Pons (tissue), 1 donor: ENCODE results near the gene LARP4.
"Not testable (repeated sequence)": the region's sequence is repeated elsewhere in the genome, so short reads cannot be mapped to it uniquely, and the experiment has no call there.

Experiments
- DNase-seq: peaks from one replicate; pipeline ENCODE4 v3.0.0-alpha.2; 2016; ENCODE audit warnings: low spot score

LARP4 gene

GRCh38 chr12:50401500-50402081, 906 bp downstream of the LARP4 start:
- DNase-seq, result peak; percentile 69

GRCh38 chr12:50402264-50403000, 1.7 kb downstream of the LARP4 start:
- peak; percentile 18 for DNase-seq

DNA sequence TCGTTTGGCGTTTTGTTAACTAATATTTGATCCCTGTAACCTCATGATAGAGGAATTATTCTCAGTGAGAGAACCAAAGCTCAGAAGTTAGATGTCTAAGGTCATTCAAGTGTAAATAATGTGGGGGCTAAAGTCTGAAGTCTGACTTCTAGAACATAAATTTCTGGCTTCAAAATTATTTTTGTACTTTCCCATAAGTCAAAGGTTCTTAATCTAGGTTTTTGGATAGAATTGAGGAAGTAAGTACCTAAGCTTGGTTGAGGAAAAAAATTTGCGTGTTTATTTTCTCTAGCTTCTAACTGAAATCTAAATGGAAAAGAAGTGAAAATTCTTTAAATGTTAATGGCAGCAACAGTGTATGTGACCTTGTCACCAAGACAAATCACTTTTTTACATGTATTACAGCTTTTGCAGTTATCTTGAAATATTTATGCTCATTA, 2.3 kb downstream of the LARP4 start:
- no peak for DNase-seq

- no peak for DNase-seq
These were observed 3.6 kb downstream of the LARP4 start for GRCh38 chr12:50404307-50404706.

DNA sequence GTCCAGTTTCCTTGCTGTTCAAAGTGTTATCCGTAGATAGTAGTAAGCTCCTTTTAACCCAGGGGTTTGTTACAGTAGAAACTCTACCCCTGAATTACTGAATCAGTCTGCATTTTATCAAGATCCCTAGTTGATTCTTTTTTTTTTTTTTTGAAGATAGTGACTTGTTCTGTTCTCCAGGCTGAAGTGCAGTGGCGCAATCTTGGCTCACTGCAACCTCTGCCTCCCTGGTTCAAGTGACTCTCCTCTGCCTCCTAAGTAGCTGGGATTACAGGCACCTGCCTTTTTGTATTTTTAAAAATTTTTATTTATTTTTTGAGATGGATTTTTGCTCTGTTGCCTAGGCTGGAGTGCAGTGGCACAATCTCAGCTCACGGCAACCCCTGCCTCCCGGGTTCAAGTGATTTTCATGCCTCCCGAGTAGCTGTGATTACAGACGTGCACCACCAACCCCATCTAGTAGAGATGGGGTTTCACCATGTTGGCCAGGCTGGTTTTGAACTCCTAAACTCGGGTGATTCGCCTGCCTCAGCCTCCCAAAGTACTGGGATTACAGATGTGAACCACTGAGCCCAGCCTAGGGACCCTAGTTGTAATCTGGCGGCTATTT, 10.5 kb downstream of the LARP4 start:
- no peak for DNase-seq

- DNase-seq, result no peak
These were observed 15.3 kb downstream of the LARP4 start for GRCh38 chr12:50415899-50416479.

DNA sequence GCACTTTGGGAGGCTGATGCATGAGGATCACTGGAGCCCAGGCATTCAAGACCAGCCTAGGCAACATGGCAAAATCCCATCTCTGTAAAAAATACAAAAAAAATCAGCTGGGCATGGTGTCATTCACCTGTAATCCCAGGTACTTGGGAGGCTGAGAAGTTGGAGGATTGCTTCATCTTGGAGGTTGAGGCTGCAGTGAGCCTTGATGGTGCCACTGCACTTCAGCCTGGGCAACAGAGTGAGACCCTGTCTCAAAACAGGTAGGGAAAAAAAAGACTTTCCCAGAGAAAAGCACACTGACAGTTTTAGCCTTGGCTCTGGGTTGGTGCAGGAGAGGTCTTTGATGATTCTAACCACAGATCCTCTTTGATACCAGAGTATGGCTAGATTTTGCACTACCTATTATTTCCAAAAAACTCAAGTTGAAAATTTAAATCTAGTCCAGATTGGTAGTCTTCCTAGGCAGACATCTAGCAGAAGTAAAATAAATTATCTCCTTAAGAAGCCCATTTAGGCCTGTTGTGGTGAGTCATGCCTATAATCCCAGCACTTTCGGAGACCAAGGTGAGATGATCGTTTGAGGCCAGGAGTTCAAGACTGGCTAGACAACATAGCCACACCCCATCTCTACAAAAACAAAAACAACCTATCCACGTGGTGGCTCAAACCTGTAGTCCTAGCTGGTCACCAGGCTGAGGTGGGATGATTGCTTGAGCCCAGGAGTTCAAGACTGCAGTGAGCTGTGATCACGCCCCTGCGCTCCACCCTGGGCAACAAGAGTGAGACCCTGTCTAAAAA, 18.6 kb downstream of the LARP4 start:
- no peak for DNase-seq

DNA sequence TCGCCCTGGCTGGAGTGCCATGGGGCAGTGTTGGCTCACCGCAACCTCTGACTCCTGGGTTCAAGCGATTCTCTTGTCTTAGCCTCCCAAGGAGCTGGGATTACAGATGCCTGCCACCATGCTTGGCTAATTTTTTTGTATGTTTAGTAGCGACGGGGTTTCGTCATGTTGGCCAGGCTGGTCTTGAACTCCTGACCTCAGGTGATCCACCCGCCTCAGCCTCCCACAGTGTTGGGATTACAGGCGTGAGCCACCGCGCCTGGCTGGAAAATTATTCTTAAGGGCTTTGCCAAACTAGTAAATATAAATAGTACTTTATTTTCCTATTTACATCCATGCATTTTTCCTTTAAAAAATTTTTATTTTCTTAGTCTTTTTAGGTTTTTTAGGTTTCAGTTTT, 22.2 kb downstream of the LARP4 start:
- not testable (repeated sequence) for DNase-seq

GRCh38 chr12:50423342-50423741, 22.7 kb downstream of the LARP4 start:
- not testable (repeated sequence) for DNase-seq

- DNase-seq, result no peak
These were observed 25.0 kb downstream of the LARP4 start for GRCh38 chr12:50425589-50426258.

DNA sequence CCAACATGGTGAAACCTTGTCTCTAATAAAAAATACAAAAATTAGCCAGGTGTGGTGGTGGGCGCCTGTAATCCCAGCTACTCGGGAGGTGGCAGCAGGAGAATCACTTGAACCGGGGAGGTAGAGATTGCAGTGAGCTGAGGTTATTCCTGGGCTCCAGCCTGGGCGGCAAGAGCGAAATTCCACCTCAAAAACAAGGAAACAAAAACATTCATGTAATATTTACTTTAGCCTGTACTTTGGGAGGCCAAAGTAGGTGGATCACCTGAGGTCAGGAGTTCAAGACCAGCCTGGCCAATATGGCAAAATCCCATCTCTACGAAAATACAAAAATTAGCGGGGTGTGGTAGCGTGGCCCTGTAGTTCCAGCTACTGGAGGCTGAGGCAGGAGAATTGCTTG, 31.0 kb downstream of the LARP4 start:
- DNase-seq, result not testable (repeated sequence)

GRCh38 chr12:50440288-50440687, 39.6 kb downstream of the LARP4 start:
- DNase-seq, result no peak

- no peak for DNase-seq
These were observed 41.1 kb downstream of the LARP4 start for GRCh38 chr12:50441763-50442162.

- no peak for DNase-seq
These were observed 41.7 kb downstream of the LARP4 start for GRCh38 chr12:50442178-50442908.

GRCh38 chr12:50449671-50450070, 49.0 kb downstream of the LARP4 start:
- not testable (repeated sequence) for DNase-seq

DNA sequence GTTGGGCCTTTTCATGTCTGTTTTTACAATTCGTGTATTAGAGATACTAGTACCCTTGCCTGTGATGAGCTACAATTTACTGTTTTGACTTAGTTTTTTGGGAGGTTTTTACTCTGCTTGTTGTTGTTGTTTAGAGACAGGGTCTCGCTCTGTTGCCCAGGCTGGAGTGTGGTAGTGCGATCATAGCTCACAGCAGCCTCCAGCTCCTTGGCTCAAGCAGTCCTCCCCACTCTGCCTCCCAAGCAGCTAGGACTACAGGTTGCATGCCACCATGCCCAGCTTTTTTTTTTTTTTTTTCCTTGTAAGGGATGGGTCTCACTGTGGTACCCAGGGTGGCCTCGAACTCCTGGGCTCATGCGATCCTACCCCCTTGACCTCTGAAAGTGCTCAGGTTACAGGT, 52.1 kb downstream of the LARP4 start:
- no peak for DNase-seq

- no peak for DNase-seq
These were observed 53.2 kb downstream of the LARP4 start for GRCh38 chr12:50453872-50454271.

DNA sequence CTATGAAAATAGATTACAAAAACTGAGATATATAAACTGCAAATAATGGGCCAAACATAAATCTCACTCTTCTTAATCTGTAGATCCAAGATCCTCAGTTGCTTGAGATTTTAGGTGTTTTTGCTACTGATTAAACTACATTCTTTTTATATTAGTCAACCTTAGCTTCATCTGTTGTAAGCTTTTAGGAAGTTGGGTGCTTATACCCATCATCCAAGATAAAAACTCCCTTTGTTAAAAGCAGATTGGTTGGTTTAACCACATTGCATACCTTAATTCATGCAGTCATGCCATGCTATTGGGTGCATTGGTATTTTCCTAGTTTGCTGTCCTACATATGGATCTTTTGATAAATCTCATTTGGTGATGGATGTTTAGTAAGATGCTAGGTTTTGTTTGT, 57.9 kb downstream of the LARP4 start:
- no peak for DNase-seq

DNA sequence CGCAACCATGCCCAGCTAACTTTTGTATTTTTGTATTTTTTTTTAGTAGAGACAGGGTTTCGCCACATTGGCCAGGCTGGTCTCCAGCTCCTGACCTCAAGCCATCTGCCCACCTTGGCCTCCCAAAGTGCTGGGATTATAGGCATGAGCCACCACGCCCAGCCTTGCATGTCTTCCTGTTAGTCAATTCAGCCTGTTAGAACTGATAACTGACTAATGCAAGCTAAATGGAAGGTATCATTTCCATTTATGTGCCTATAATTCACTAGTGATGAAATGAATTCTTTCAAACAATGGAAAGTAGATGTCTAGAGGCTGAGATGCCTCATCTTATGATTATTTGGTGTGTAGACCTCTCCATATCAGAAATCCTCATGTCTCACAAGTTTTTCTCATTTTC, 66.8 kb downstream of the LARP4 start:
- no peak for DNase-seq

DNA sequence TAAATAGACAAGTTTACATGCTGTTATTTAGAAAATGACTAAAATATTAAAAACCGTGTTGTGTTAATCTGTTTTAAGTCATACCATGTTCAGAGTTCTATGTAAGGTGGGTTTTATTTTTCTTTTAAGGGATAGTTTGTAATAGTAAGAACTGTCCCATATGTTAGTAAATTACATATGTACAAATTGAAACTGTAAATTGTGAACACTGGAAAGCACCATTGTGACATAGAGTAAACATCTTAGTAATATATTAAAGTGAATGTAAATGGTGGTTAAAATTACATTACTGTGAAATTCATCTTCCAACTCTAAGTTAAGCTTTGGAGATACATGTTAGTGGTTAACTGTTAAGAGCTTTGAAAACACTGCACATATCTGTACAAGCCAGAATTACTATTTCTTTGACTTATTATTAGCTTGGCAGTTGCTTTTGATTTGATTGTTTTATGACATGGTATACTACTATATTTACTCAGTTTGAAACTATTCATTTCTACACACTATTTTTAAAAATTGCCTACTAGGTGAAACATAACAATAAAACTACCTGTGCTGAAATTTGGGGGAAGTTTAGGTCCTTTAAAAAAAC, 76.7 kb downstream of the LARP4 start:
- no peak for DNase-seq

DNA sequence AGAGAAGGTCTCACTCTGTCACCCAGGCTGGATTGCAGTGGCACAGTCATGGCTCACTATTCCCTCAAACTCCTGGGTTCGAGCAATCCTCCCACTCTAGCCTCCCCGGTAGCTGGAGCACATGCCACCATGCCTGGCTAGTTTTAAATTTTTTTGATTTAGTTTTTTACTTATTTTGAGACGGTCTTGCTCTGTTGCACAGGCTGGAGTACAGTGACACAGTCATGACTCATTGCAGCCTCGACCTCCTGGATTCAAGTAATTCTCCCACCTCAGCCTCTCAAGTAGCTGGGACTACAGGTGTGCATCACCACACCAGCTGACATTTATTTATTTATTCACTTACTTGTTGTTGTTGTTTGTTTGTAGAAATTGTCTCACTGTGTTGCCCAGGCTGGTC, 81.9 kb downstream of the LARP4 start:
- DNase-seq, result no peak
